ENCODE results near the gene ADAMTS16.

GRCh38 chr5:5139777-5140478 is at the start of gene ADAMTS16:
- TF ChIP-seq POLR2A (IDR thresholded peaks at IDR 0.05; ENCODE audit: low read depth, low read length) (no peak), POLR2AphosphoS5 (IDR thresholded peaks at IDR 0.05; ENCODE audit: low read depth, low read length) (no peak), POU2F2 (IDR thresholded peaks at IDR 0.05; ENCODE audit: low read depth, low read length) (no peak)
